ENCODE measurements around the gene EHD2.
"Not testable (repeated sequence)": the region's sequence is repeated elsewhere in the genome, so short reads cannot be mapped to it uniquely, and the experiment has no call there.

EHD2 gene

GRCh38 chr19:47754206-47755064 lies 41.2 kb downstream of the EHD2 start:
- no peak for DNase-seq

GRCh38 chr19:47755065-47755761 lies 42.0 kb downstream of the EHD2 start:
- no peak for DNase-seq

GRCh38 chr19:47755762-47756626 lies 42.8 kb downstream of the EHD2 start:
- DNase-seq, result no peak

GRCh38 chr19:47756627-47756929 lies 43.4 kb downstream of the EHD2 start:
- no peak for DNase-seq

GRCh38 chr19:47756953-47757608 lies 43.9 kb downstream of the EHD2 start:
- no peak for DNase-seq

- DNase-seq, result no peak
Observed at GRCh38 chr19:47757617-47758442, 44.6 kb downstream of the EHD2 start.

GRCh38 chr19:47758443-47758804 lies 45.2 kb downstream of the EHD2 start:
- DNase-seq, result no peak

GRCh38 chr19:47760632-47760999 lies 47.4 kb downstream of the EHD2 start:
- DNase-seq, result no peak

GRCh38 chr19:47761566-47761965 lies 48.3 kb downstream of the EHD2 start:
- DNase-seq, result no peak

- DNase-seq, result no peak
Observed at GRCh38 chr19:47762151-47762550, 48.9 kb downstream of the EHD2 start.

- no peak for DNase-seq
Observed at GRCh38 chr19:47762615-47763308, 49.5 kb downstream of the EHD2 start.

GRCh38 chr19:47764705-47765104 lies 51.5 kb downstream of the EHD2 start:
- DNase-seq, result not testable (repeated sequence)

- DNase-seq, result no peak
Observed at GRCh38 chr19:47765523-47766358, 52.5 kb downstream of the EHD2 start.

GRCh38 chr19:47766359-47766620 lies 53.1 kb downstream of the EHD2 start:
- no peak for DNase-seq

- no peak for DNase-seq
Observed at GRCh38 chr19:47766670-47767069, 53.4 kb downstream of the EHD2 start.

GRCh38 chr19:47767349-47767748 lies 54.1 kb downstream of the EHD2 start:
- no peak for DNase-seq

GRCh38 chr19:47768604-47769003 lies 55.4 kb downstream of the EHD2 start:
- no peak for DNase-seq

- DNase-seq, result no peak
Observed at GRCh38 chr19:47769534-47769933, 56.3 kb downstream of the EHD2 start.

- not testable (repeated sequence) for DNase-seq
Observed at GRCh38 chr19:47771291-47771690, 58.1 kb downstream of the EHD2 start.

- peak; percentile 52 for DNase-seq
Observed at GRCh38 chr19:47776568-47776967, 63.3 kb downstream of the EHD2 start.

Measured in SHP77 treated with DMSO at 0.1 percent for 48 hours (cell line).